HepG2 (cell line): ENCODE measurements around the gene GALNT12. TPM values are rescaled to one million over a fixed set of nuclear protein-coding genes. Genes with fewer than 3 reads are reported as not detected.

ENCODE experiments used
- ATAC-seq: fragments of 200-7000 bp; cut with Tn5 transposase; 3 replicates; pipeline ENCODE4 v1.9.1; 2020; ENCODE audit warnings: mild to moderate bottlenecking, moderate library complexity
- BruUV-seq: library from RNA; stranded (reverse); fragments of 400-500 nt; replicated peaks from 2 replicates; lab custom pipeline; 2021; lab: Mats Ljungman, UMichigan
- CTCF ChIA-PET: fragments of 300-600 bp; formaldehyde crosslinking; extraction: SDS; loops from one replicate; lab custom pipeline; 2021; ENCODE audit warnings: low total read pairs, inconsistent platforms, low intra/inter-chr PET ratio; lab: Yijun Ruan, JAX
- POLR2A ChIA-PET: fragments of 350-600 bp; sonication (Branson Sonifier 250); formaldehyde crosslinking; loops from one replicate; lab custom pipeline; 2020; ENCODE audit warnings: antibody characterized with exemption, inconsistent platforms; lab: Yijun Ruan, JAX
- DNase-seq: peaks from one replicate; pipeline ENCODE4 v3.0.0-alpha.2; 2015; ENCODE audit warnings: low spot score
- FAIRE-seq: peaks from 3 replicates; lab custom pipeline; 2011; peaks lifted over from hg19 to GRCh38; lab: Jason Lieb, UNC
- H2AFZ ChIP-seq: one replicate; pipeline ENCODE4 v1.6.1; 2011; ENCODE audit warnings: low read length, inconsistent platforms
- H3K27ac ChIP-seq: fragments of 300-600 bp; 3 replicates; pipeline ENCODE4 v1.8.0; 2011; ENCODE audit warnings: mixed run types, mild to moderate bottlenecking, mixed read lengths, low read length, inconsistent platforms; ENCODE audit not compliant: insufficient read depth; ENCODE audit errors: extremely low read length
- H3K27me3 ChIP-seq, 2 experiments: fragments of 200-600 bp in 1 of 2; 2 replicates in 1 of 2; 3 replicates in 1 of 2; pipeline versions ENCODE4 v1.6.0 to v1.8.0; 2011; ENCODE audit warnings: low read length in 2 of 2, mild to moderate bottlenecking in 2 of 2, moderate library complexity in 2 of 2, inconsistent platforms in 1 of 2; ENCODE audit not compliant: insufficient read depth in 2 of 2, control insufficient read depth in 1 of 2
- H3K36me3 ChIP-seq, 2 experiments: fragments of 200-600 bp in 1 of 2; replicated peaks in 1 of 2; 2 replicates in 1 of 2; 3 replicates in 1 of 2; pipeline versions ENCODE4 v1.5.1 to v1.8.0; 2011; ENCODE audit warnings: low read length in 2 of 2, inconsistent platforms in 1 of 2; ENCODE audit not compliant: insufficient read depth in 2 of 2, control insufficient read depth in 1 of 2
- H3K4me1 ChIP-seq: 2 replicates; pipeline ENCODE4 v1.5.1; 2012; ENCODE audit warnings: low read length, inconsistent platforms; ENCODE audit not compliant: insufficient read depth
- H3K4me2 ChIP-seq: 2 replicates; pipeline ENCODE4 v1.6.0; 2011; ENCODE audit warnings: low read depth, low read length, inconsistent platforms
- H3K4me3 ChIP-seq, 3 experiments: fragments of 200-600 bp in 1 of 3; sonication (generic), shearing (Covaris generic) in 1 of 3; replicated peaks in 1 of 3; 2 replicates each; pipeline ENCODE4 v1.5.1; 2011 to 2016; ENCODE audit warnings: low read length in 3 of 3, inconsistent platforms in 2 of 3, low read depth in 2 of 3, mild to moderate bottlenecking in 2 of 3, control low read depth in 1 of 3, mixed read lengths in 1 of 3; ENCODE audit not compliant: insufficient read depth in 1 of 3
- H3K79me2 ChIP-seq: one replicate; pipeline ENCODE4 v1.6.1; 2011; ENCODE audit warnings: low read length, inconsistent platforms; ENCODE audit not compliant: insufficient read depth
- H3K9ac ChIP-seq: 2 replicates; pipeline ENCODE4 v1.6.0; 2011; ENCODE audit warnings: mild to moderate bottlenecking, low read depth, low read length, inconsistent platforms; ENCODE audit not compliant: insufficient read depth
- H3K9me3 ChIP-seq: 2 replicates; pipeline ENCODE4 v1.5.1; 2012; ENCODE audit warnings: mild to moderate bottlenecking, low read length
- H4K20me1 ChIP-seq: 2 replicates; pipeline ENCODE4 v1.6.0; 2011; ENCODE audit warnings: inconsistent platforms, mild to moderate bottlenecking, low read length, moderate library complexity; ENCODE audit not compliant: insufficient read depth
- ARHGAP35 ChIP-seq: sonication (generic); formaldehyde crosslinking; IDR thresholded peaks from 2 replicates; pipeline ENCODE4 v1.9.0; 2022; ENCODE audit warnings: mild to moderate bottlenecking, inconsistent platforms, moderate library complexity, missing genetic modification reagents, borderline replicate concordance
- CTCF ChIP-seq: sonication (generic); formaldehyde crosslinking; IDR thresholded peaks from 2 replicates; pipeline ENCODE4 v1.5.0; 2020; ENCODE audit warnings: mild to moderate bottlenecking, missing genetic modification reagents, moderate library complexity
- DZIP1 ChIP-seq: sonication (generic); formaldehyde crosslinking; IDR thresholded peaks from 2 replicates; pipeline ENCODE4 v1.5.0; 2020; ENCODE audit warnings: mild to moderate bottlenecking, missing genetic modification reagents
- FLYWCH1 ChIP-seq: sonication (generic); formaldehyde crosslinking; IDR thresholded peaks from 2 replicates; pipeline ENCODE4 v1.8.1; 2023; ENCODE audit warnings: mild to moderate bottlenecking, missing genetic modification reagents
- GATA4 ChIP-seq: sonication (generic); IDR thresholded peaks from 2 replicates; pipeline ENCODE4 v1.6.1; 2016; ENCODE audit warnings: antibody characterized with exemption, low read depth, borderline replicate concordance
- NR2F1 ChIP-seq, 2 experiments: fragments of 450-650 bp in 1 of 2; formaldehyde crosslinking in 1 of 2; IDR thresholded peaks; 2 replicates each; pipeline versions ENCODE4 v1.5.0 to v1.6.1; 2016 to 2020; ENCODE audit warnings: mild to moderate bottlenecking in 1 of 2, missing compliant biosample characterization in 1 of 2, missing genetic modification reagents in 1 of 2, moderate library complexity in 1 of 2
- SPEN ChIP-seq: sonication (generic); formaldehyde crosslinking; IDR thresholded peaks from 2 replicates; pipeline ENCODE4 v1.5.1; 2020; ENCODE audit warnings: low read depth, mild to moderate bottlenecking, missing genetic modification reagents
- STAG1 ChIP-seq: sonication (generic); formaldehyde crosslinking; IDR thresholded peaks from 2 replicates; pipeline ENCODE4 v1.4.0; 2020; ENCODE audit warnings: missing genetic modification reagents
- TCF7 ChIP-seq: sonication (generic); IDR thresholded peaks from 2 replicates; pipeline ENCODE4 v1.6.1; 2016; ENCODE audit warnings: antibody characterized with exemption, low read depth
- ZBTB49 ChIP-seq: sonication (generic); formaldehyde crosslinking; IDR thresholded peaks from 2 replicates; pipeline ENCODE4 v1.4.0; 2020; ENCODE audit warnings: missing genetic modification reagents, borderline replicate concordance
- ZNF512B ChIP-seq: sonication (generic); formaldehyde crosslinking; IDR thresholded peaks from 2 replicates; pipeline ENCODE4 v1.5.1; 2020; ENCODE audit warnings: missing genetic modification reagents, mild to moderate bottlenecking, borderline replicate concordance
- ZNF713 ChIP-seq: sonication (generic); formaldehyde crosslinking; IDR thresholded peaks from 2 replicates; pipeline ENCODE4 v1.4.0; 2020; ENCODE audit warnings: mild to moderate bottlenecking, missing genetic modification reagents
- ZNF772 ChIP-seq: sonication (generic); formaldehyde crosslinking; IDR thresholded peaks from 2 replicates; pipeline ENCODE4 v1.5.0; 2020; ENCODE audit warnings: mild to moderate bottlenecking, missing genetic modification reagents
- WGBS: methylation state at CpG from one replicate; pipeline ENCODE4 v1.1.6; 2017; ENCODE audit warnings: low lambda C conversion rate; 5-methylcytosine and 5-hydroxymethylcytosine counted together
- in situ Hi-C: cut with HindIII; loops from 2 replicates; pipeline ENCODE4 v1.10.0; 2017; ENCODE audit warnings: low pct_unique_long_range_greater_than_20kb; ENCODE audit not compliant: extremely low pct_ligation_motif_present
- intact Hi-C: fragments of 100-400 bp; cut with micrococcal nuclease; formaldehyde crosslinking; loops from one replicate; pipeline ENCODE4 v1.10.0; 2022; ENCODE audit not compliant: unreplicated experiment
- polyA plus RNA-seq, 8 experiments: library from polyadenylated mRNA; depleted of rRNA in 3 of 8; stranded (reverse) in 7 of 8; unstranded in 1 of 8; fragments of >200 nt; fragmentation: Illumina TruSeq in 4 of 8; extraction: Trizol in 4 of 8; gene quantifications; 2 replicates each; pipeline versions ENCODE4 v1.2.1 to v1.2.3, GENCODE V29; 2011 to 2016; ENCODE audit warnings: low read depth in 4 of 8, missing spikeins in 1 of 8, mixed read lengths in 1 of 8; ENCODE audit not compliant: insufficient read depth in 1 of 8
- total RNA-seq, 5 experiments: library from RNA; depleted of rRNA; stranded (reverse); fragments of >200 nt; fragmentation: Illumina TruSeq; extraction: Trizol; gene quantifications; 2 replicates each; pipeline ENCODE4 v1.2.3, GENCODE V29; 2016; ENCODE audit warnings: low read depth in 1 of 5

Gene GALNT12
- total and polyA plus RNA-seq, 2 of the 13 experiments (the other 11 are each of a cell fraction or from before 2014, with no cell fraction given) = 0.07 TPM; not detected in 1

- TF ChIP-seq FLYWCH1 (no peak), ZNF772 (CRISPR knock-in tag) (no peak), ARHGAP35 (CRISPR knock-in tag) (no peak)
Measured at GRCh38 chr9:98859941-98860340, 52.5 kb downstream of the GALNT12 start (continued).

- no peaks in the 10 kb centered on the region for H3K4me1 ChIP-seq
- no peaks in the 10 kb centered on the region for H3K36me3 ChIP-seq
- H3K4me3 ChIP-seq = no peak overlapping the region
- H2AFZ ChIP-seq = no peak overlapping the region
- no peaks in the 10 kb centered on the region for H4K20me1 ChIP-seq
- WGBS = 25% methylated on average over 4 of the region's 5 CpGs
- DNase-seq (no peak), FAIRE-seq (no peak), ATAC-seq (no peak)
- no peak overlapping the region for H3K4me2 ChIP-seq
- ChIA-PET CTCF (no interaction called here), POLR2A (no interaction called here)
- H3K9me3 ChIP-seq = no peaks in the 10 kb centered on the region
- intact Hi-C loops (no loop called here), in situ Hi-C loops (no loop called here)
- peaks cover 0 to 6% of the 10 kb centered on the region in 2 experiments; a peak in 3 of 5 replicates for H3K27me3 ChIP-seq
- no TSS peak for BruUV-seq
- H3K9ac ChIP-seq = no peak overlapping the region
- H3K27ac ChIP-seq = no peak overlapping the region
- H3K79me2 ChIP-seq = no peaks in the 10 kb centered on the region
- TF ChIP-seq SPEN (no peak), ZNF512B (CRISPR knock-in tag) (no peak), STAG1 (0 out of 2 replicates have a peak, but pooled peaks have one; percentile 21), GATA4 (no peak), NR2F1 (CRISPR knock-in tag; IDR thresholded peaks at IDR 0.05) (no peak), TCF7 (no peak), ZBTB49 (CRISPR knock-in tag) (no peak), ZNF713 (CRISPR knock-in tag) (no peak), DZIP1 (CRISPR knock-in tag) (no peak), CTCF (CRISPR knock-in tag) (peak; percentile 38; the same call in 1 of the 2 replicates)
Measured at GRCh38 chr9:98860871-98861293, 53.4 kb downstream of the GALNT12 start.
